ENCODE data around the gene KRTAP3-1. TPM values are rescaled to one million over a fixed set of nuclear protein-coding genes. Genes with fewer than 3 reads are reported as not detected.

Gene KRTAP3-1
- total RNA-seq, 1 experiment from 2014 or later: not detected

DNA sequence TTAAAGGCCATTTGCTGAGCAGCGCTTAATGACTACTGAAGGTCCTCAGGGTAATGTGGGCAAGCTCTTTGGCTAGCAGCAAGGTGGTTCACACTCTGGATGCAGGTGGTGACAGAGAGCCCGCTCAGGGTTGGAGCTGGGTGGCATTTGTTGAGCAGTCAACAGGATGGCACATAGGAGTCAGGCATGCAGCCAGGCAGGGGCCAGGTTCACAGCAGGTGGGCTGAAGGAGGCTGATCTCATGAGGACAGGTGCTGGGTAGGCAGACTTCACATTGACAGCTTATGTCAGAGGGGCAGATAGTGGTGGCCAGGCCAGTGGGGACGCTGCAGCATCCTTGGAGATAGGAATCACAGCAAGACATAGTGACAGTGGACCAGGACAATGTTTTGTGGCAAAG is 4.5 kb downstream of the KRTAP3-1 start:
- POLR2A ChIA-PET (ENCODE audit: low non-redundant PET): no interaction called here
- no peak for TF ChIP-seq EZH2 (IDR thresholded peaks at IDR 0.05; ENCODE audit: borderline replicate concordance, low read depth, low read length, poor library complexity, severe bottlenecking)
- TF ChIP-seq, protein P1, sequence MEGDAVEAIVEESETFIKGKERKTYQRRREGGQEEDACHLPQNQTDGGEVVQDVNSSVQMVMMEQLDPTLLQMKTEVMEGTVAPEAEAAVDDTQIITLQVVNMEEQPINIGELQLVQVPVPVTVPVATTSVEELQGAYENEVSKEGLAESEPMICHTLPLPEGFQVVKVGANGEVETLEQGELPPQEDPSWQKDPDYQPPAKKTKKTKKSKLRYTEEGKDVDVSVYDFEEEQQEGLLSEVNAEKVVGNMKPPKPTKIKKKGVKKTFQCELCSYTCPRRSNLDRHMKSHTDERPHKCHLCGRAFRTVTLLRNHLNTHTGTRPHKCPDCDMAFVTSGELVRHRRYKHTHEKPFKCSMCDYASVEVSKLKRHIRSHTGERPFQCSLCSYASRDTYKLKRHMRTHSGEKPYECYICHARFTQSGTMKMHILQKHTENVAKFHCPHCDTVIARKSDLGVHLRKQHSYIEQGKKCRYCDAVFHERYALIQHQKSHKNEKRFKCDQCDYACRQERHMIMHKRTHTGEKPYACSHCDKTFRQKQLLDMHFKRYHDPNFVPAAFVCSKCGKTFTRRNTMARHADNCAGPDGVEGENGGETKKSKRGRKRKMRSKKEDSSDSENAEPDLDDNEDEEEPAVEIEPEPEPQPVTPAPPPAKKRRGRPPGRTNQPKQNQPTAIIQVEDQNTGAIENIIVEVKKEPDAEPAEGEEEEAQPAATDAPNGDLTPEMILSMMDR (conservative IDR thresholded peaks at IDR 0.05; ENCODE audit: low read depth, low read length): no peak
- intact Hi-C loops (cut with micrococcal nuclease; ENCODE audit: unreplicated experiment): no loop called here
- H3K4me1 ChIP-seq (ENCODE audit: insufficient read depth, low read length, poor library complexity, severe bottlenecking): no peaks in the 10 kb centered on the region
- H3K27ac ChIP-seq (ENCODE audit: low read depth, low read length, poor library complexity, severe bottlenecking): no peak overlapping the region
- H3K9me3 ChIP-seq (ENCODE audit: low read depth, low read length, poor library complexity, severe bottlenecking): no peaks in the 10 kb centered on the region
- CTCF ChIA-PET: no interaction called here
- no peaks in the 10 kb centered on the region for H3K27me3 ChIP-seq (replicated peaks; ENCODE audit: insufficient read depth, low read depth, low read length, poor library complexity)
- BruUV-seq (replicated peaks): no TSS peak
- no peak for DNase-seq (ENCODE audit: low spot score)
- H3K36me3 ChIP-seq (ENCODE audit: insufficient read depth, low read length, poor library complexity, severe bottlenecking): no peaks in the 10 kb centered on the region
- H3K4me3 ChIP-seq (ENCODE audit: low read depth, low read length, poor library complexity, severe bottlenecking): no peak overlapping the region

DNA sequence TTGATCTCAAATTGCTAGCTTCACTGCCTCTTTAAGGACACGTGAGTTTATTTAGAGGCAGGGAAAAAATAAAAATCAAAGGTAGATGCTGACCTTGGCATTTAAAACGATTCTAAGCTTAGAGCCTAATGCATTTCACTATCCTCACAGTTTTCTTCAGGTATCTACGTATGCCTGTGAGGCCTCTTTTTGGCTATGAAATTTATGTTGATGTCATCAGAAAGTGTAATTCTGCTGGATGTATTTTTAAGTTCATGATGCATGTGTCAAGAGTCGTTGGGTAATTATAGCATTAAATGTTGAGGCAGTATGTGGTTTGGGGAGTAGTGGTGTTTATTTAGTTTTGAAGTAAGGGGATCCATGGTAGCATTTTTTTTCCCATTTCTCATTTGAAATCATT is 5.0 kb downstream of the KRTAP3-1 start:
- Histone ChIP-seq H3K4me3 (ENCODE audit: low read depth, low read length, poor library complexity, severe bottlenecking) (no peak overlapping the region), H3K27ac (ENCODE audit: low read depth, low read length, poor library complexity, severe bottlenecking) (no peak overlapping the region), H3K4me1 (ENCODE audit: insufficient read depth, low read length, poor library complexity, severe bottlenecking) (no peaks in the 10 kb centered on the region), H3K27me3 (replicated peaks; ENCODE audit: insufficient read depth, low read depth, low read length, poor library complexity) (no peaks in the 10 kb centered on the region), H3K36me3 (ENCODE audit: insufficient read depth, low read length, poor library complexity, severe bottlenecking) (no peaks in the 10 kb centered on the region), H3K9me3 (ENCODE audit: low read depth, low read length, poor library complexity, severe bottlenecking) (no peaks in the 10 kb centered on the region)
- intact Hi-C loops (cut with micrococcal nuclease; ENCODE audit: unreplicated experiment): no loop called here
- TF ChIP-seq EZH2 (IDR thresholded peaks at IDR 0.05; ENCODE audit: borderline replicate concordance, low read depth, low read length, poor library complexity, severe bottlenecking): no peak
- TF ChIP-seq, protein P1 (conservative IDR thresholded peaks at IDR 0.05; ENCODE audit: low read depth, low read length): no peak
- ChIA-PET CTCF (no interaction called here), POLR2A (ENCODE audit: low non-redundant PET) (no interaction called here)
- no TSS peak for BruUV-seq (replicated peaks)
- no peak for DNase-seq (ENCODE audit: low spot score)

DNA sequence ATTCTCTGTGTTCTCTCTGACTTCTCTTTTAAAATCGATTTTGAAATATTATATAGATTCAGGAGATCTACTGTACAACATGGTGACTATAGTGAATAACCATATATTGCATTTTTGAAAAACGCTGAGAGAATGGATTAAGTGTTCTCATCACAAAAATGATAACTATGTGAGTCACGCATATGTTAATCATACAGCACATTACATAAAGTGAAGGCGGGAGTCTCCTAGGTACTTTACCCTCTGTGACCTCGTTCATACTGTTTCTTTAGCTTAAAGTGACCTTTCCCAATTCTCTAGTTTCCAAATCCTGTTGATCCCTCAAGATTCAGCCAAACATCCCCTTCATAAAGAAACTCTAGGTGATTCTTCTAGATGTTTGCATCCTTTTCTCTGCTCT is 6.1 kb downstream of the KRTAP3-1 start:
- CTCF ChIA-PET: no interaction called here
- Histone ChIP-seq H3K4me3 (ENCODE audit: low read depth, low read length, poor library complexity, severe bottlenecking) (no peak overlapping the region), H3K9me3 (ENCODE audit: low read depth, low read length, poor library complexity, severe bottlenecking) (no peaks in the 10 kb centered on the region), H3K27me3 (replicated peaks; ENCODE audit: insufficient read depth, low read depth, low read length, poor library complexity) (no peaks in the 10 kb centered on the region), H3K27ac (ENCODE audit: low read depth, low read length, poor library complexity, severe bottlenecking) (no peak overlapping the region), H3K4me1 (ENCODE audit: insufficient read depth, low read length, poor library complexity, severe bottlenecking) (no peaks in the 10 kb centered on the region), H3K36me3 (ENCODE audit: insufficient read depth, low read length, poor library complexity, severe bottlenecking) (no peaks in the 10 kb centered on the region)
- intact Hi-C loops (cut with micrococcal nuclease; ENCODE audit: unreplicated experiment): no loop called here
- POLR2A ChIA-PET (ENCODE audit: low non-redundant PET): no interaction called here
- DNase-seq (ENCODE audit: low spot score): no peak
- TF ChIP-seq, protein P1 (conservative IDR thresholded peaks at IDR 0.05; ENCODE audit: low read depth, low read length): no peak
- TF ChIP-seq EZH2 (IDR thresholded peaks at IDR 0.05; ENCODE audit: borderline replicate concordance, low read depth, low read length, poor library complexity, severe bottlenecking): no peak
- BruUV-seq (replicated peaks): no TSS peak

Data from A673 (cell line).